Astrocyte (in vitro differentiated cells and primary cell): ENCODE results near the gene SCRN2. TPM values are rescaled to one million over a fixed set of nuclear protein-coding genes. Genes with fewer than 3 reads are reported as not detected.

ENCODE experiments used
- DNase-seq: peaks from one replicate; pipeline ENCODE4 v3.0.0-alpha.2; 2010; ENCODE audit warnings: low read depth
- FAIRE-seq: peaks from 2 replicates; lab custom pipeline; 2011; peaks lifted over from hg19 to GRCh38; lab: Jason Lieb, UNC
- H2AFZ ChIP-seq: 2 replicates; pipeline ENCODE4 v1.6.0; 2012; ENCODE audit warnings: low read depth, low read length, inconsistent platforms
- H3K27ac ChIP-seq: 2 replicates; pipeline ENCODE4 v1.5.1; 2011; ENCODE audit warnings: low read depth, low read length, inconsistent platforms
- H3K27me3 ChIP-seq: 2 replicates; pipeline ENCODE4 v1.6.0; 2011; ENCODE audit warnings: low read length, inconsistent platforms; ENCODE audit not compliant: insufficient read depth
- H3K36me3 ChIP-seq: 2 replicates; pipeline ENCODE4 v1.5.1; 2011; ENCODE audit warnings: low read length, inconsistent platforms; ENCODE audit not compliant: insufficient read depth
- H3K4me1 ChIP-seq: 2 replicates; pipeline ENCODE4 v1.5.1; 2011; ENCODE audit warnings: low read length, inconsistent platforms; ENCODE audit not compliant: insufficient read depth
- H3K4me2 ChIP-seq: 2 replicates; pipeline ENCODE4 v1.6.0; 2012; ENCODE audit warnings: low read length, inconsistent platforms
- H3K4me3 ChIP-seq: 2 replicates; pipeline ENCODE4 v1.5.1; 2011; ENCODE audit warnings: low read depth, mild to moderate bottlenecking, low read length, inconsistent platforms; ENCODE audit not compliant: insufficient read depth
- H3K79me2 ChIP-seq: 2 replicates; pipeline ENCODE4 v1.6.0; 2012; ENCODE audit warnings: mild to moderate bottlenecking, low read length, inconsistent platforms; ENCODE audit not compliant: insufficient read depth
- H3K9ac ChIP-seq: 2 replicates; pipeline ENCODE4 v1.6.0; 2012; ENCODE audit warnings: mild to moderate bottlenecking, low read length, inconsistent platforms
- H3K9me3 ChIP-seq: 2 replicates; pipeline ENCODE4 v1.5.1; 2012; ENCODE audit warnings: low read depth, mild to moderate bottlenecking, low read length, inconsistent platforms; ENCODE audit not compliant: insufficient read depth
- H4K20me1 ChIP-seq: 2 replicates; pipeline ENCODE4 v1.6.0; 2012; ENCODE audit warnings: low read length, inconsistent platforms; ENCODE audit not compliant: insufficient read depth
- H3K27ac Mint-ChIP-seq: one replicate; pipeline ENCODE4 v1.8.0; 2021; ENCODE audit warnings: mild to moderate bottlenecking, mixed read lengths; ENCODE audit not compliant: unreplicated experiment
- H3K27me3 Mint-ChIP-seq: one replicate; pipeline ENCODE4 v1.8.0; 2021; ENCODE audit warnings: low read depth, mixed read lengths; ENCODE audit not compliant: unreplicated experiment
- H3K36me3 Mint-ChIP-seq: one replicate; pipeline ENCODE4 v1.8.0; 2021; ENCODE audit warnings: low read depth, mixed read lengths; ENCODE audit not compliant: unreplicated experiment
- H3K4me1 Mint-ChIP-seq: one replicate; pipeline ENCODE4 v1.8.0; 2021; ENCODE audit warnings: low read depth, mixed read lengths; ENCODE audit not compliant: unreplicated experiment
- H3K4me3 Mint-ChIP-seq: one replicate; pipeline ENCODE4 v1.8.0; 2021; ENCODE audit warnings: mild to moderate bottlenecking, moderate library complexity, mixed read lengths; ENCODE audit not compliant: unreplicated experiment
- H3K9me3 Mint-ChIP-seq: one replicate; pipeline ENCODE4 v1.8.0; 2021; ENCODE audit warnings: mild to moderate bottlenecking, mixed read lengths; ENCODE audit not compliant: unreplicated experiment
- EZH2 ChIP-seq: IDR thresholded peaks from 2 replicates; pipeline ENCODE4 v1.6.1; 2012; ENCODE audit warnings: mild to moderate bottlenecking, low read length, inconsistent platforms; ENCODE audit not compliant: insufficient read depth
- total RNA-seq: library from RNA; stranded (reverse); gene quantifications from 2 replicates; pipeline ENCODE4 v1.2.1, GENCODE V29; 2021
- TF ChIP-seq, protein P1 (sequence below): IDR thresholded peaks from 2 replicates; pipeline ENCODE4 v1.5.1; 2011; ENCODE audit warnings: low read depth, mild to moderate bottlenecking, inconsistent platforms, low read length, moderate library complexity; ENCODE audit not compliant: insufficient read depth

The SCRN2 gene
- total RNA-seq, 1 donor from 2014 or later = 17.5 TPM

DNA sequence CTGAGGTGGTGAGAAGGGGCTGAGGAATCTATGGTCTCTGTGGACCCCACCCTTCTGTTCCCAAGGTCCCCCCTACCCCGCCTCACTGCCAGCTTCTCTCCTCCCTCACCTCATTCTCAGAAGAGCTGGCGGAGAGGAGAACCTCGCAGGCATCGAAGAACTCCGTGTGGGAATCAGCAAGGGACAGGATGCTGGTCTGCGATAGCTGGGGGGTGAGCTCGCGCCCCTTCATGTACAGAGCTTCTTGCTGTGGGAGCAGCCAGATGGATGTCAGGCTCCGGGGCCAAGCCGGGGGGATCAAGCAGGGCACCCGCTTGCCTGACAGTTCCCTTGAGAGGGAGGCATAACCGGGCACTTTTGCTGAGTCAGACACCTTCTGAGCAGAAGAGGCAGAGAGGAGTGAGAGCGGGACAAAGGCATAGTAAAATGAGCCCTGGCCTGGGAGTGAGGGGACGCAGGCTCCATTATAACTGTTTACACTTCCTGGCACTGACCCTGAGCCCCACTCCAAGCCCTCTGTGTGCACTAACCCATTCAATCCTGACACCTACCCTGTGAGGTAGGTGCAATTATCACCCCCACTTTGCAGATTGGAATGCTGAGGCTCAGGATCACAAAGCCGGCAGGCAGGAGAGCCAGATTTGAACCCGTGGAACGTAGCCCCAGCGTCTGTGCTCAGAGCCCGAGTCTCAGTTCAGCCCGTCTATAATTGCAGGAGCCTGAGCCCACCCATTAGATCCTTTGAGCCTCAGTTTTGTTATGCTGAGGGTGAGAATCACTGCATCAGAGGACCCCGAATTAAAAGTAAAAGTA is 25.8 kb downstream of the SCRN2 start:
- H3K4me3 Mint-ChIP-seq = no peak overlapping the region
- Histone ChIP-seq H4K20me1 (peaks cover 32% of the 10 kb centered on the region), H3K27ac (no peak overlapping the region), H3K27me3 (no peaks in the 10 kb centered on the region), H3K36me3 (peaks cover 8% of the 10 kb centered on the region), H2AFZ (no peak overlapping the region), H3K4me2 (no peak overlapping the region), H3K9me3 (no peaks in the 10 kb centered on the region), H3K79me2 (peaks cover under 1% of the 10 kb centered on the region), H3K9ac (no peak overlapping the region), H3K4me3 (no peak overlapping the region), H3K4me1 (peaks cover 6% of the 10 kb centered on the region)
- TF ChIP-seq, protein P1, sequence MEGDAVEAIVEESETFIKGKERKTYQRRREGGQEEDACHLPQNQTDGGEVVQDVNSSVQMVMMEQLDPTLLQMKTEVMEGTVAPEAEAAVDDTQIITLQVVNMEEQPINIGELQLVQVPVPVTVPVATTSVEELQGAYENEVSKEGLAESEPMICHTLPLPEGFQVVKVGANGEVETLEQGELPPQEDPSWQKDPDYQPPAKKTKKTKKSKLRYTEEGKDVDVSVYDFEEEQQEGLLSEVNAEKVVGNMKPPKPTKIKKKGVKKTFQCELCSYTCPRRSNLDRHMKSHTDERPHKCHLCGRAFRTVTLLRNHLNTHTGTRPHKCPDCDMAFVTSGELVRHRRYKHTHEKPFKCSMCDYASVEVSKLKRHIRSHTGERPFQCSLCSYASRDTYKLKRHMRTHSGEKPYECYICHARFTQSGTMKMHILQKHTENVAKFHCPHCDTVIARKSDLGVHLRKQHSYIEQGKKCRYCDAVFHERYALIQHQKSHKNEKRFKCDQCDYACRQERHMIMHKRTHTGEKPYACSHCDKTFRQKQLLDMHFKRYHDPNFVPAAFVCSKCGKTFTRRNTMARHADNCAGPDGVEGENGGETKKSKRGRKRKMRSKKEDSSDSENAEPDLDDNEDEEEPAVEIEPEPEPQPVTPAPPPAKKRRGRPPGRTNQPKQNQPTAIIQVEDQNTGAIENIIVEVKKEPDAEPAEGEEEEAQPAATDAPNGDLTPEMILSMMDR = no peak
- TF ChIP-seq EZH2 = no peak
- H3K27me3 Mint-ChIP-seq = no peaks in the 10 kb centered on the region
- H3K36me3 Mint-ChIP-seq = peaks cover 26% of the 10 kb centered on the region
- FAIRE-seq (no peak), DNase-seq (no peak)
- H3K27ac Mint-ChIP-seq = no peak overlapping the region
- H3K9me3 Mint-ChIP-seq = no peaks in the 10 kb centered on the region
- peaks cover 20% of the 10 kb centered on the region for H3K4me1 Mint-ChIP-seq

DNA sequence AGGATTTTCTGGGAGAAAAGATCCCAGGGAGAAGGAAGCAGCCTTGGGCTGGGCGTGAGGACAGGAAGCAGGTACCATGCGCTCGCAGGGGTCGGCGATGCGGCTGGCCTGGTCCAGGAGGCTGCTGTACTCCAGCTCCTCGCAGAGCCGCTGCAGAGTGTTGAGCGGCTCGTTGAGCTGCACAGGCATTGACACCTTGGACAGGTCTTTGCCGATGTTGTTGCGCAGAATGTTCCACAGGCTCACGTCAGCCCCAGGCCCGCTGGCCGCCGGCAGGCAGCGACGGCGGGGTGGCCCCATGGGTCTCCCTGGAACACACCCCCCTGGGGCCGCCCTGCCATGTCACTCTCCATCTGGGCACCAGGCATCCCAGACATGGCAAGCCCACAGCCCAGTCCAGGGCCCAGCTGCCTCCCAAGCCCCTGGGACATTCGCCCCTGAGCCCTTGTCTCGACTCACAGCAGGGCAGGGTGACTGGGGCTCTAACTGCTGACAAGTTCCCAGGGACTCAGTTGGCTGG is 27.5 kb downstream of the SCRN2 start:
- no peaks in the 10 kb centered on the region for H3K27me3 Mint-ChIP-seq
- no peak overlapping the region for H3K9ac ChIP-seq
- no peak overlapping the region for H3K4me3 ChIP-seq
- H3K4me1 ChIP-seq = peaks cover 12% of the 10 kb centered on the region
- H3K4me2 ChIP-seq = no peak overlapping the region
- peaks cover 29% of the 10 kb centered on the region for H3K4me1 Mint-ChIP-seq
- H3K36me3 ChIP-seq = peaks cover 6% of the 10 kb centered on the region
- H3K27ac Mint-ChIP-seq = no peak overlapping the region
- FAIRE-seq = no peak
- no peak overlapping the region for H2AFZ ChIP-seq
- peaks cover 42% of the 10 kb centered on the region for H4K20me1 ChIP-seq
- no peaks in the 10 kb centered on the region for H3K27me3 ChIP-seq
- DNase-seq = no peak
- H3K9me3 ChIP-seq = no peaks in the 10 kb centered on the region
- no peaks in the 10 kb centered on the region for H3K79me2 ChIP-seq
- H3K36me3 Mint-ChIP-seq = peaks cover 23% of the 10 kb centered on the region
- H3K4me3 Mint-ChIP-seq = no peak overlapping the region
- no peak overlapping the region for H3K27ac ChIP-seq
- TF ChIP-seq EZH2 = no peak
- TF ChIP-seq, protein P1 = no peak
- no peaks in the 10 kb centered on the region for H3K9me3 Mint-ChIP-seq

GRCh38 chr17:47813077-47813476 is 28.0 kb downstream of the SCRN2 start:
- no peak overlapping the region for H3K27ac Mint-ChIP-seq
- peaks cover 26% of the 10 kb centered on the region for H3K36me3 Mint-ChIP-seq
- no peak overlapping the region for H3K4me2 ChIP-seq
- H3K36me3 ChIP-seq = peaks cover 5% of the 10 kb centered on the region
- H3K9me3 Mint-ChIP-seq = no peaks in the 10 kb centered on the region
- no peaks in the 10 kb centered on the region for H3K79me2 ChIP-seq
- TF ChIP-seq, protein P1 = no peak
- TF ChIP-seq EZH2 = no peak
- H3K27me3 Mint-ChIP-seq = no peaks in the 10 kb centered on the region
- H3K27me3 ChIP-seq = no peaks in the 10 kb centered on the region
- peaks cover 12% of the 10 kb centered on the region for H3K4me1 ChIP-seq
- FAIRE-seq (no peak), DNase-seq (no peak)
- no peak overlapping the region for H3K4me3 Mint-ChIP-seq
- H3K4me1 Mint-ChIP-seq = peaks cover 29% of the 10 kb centered on the region
- H3K9ac ChIP-seq = no peak overlapping the region
- peaks cover 47% of the 10 kb centered on the region for H4K20me1 ChIP-seq
- no peak overlapping the region for H2AFZ ChIP-seq
- no peak overlapping the region for H3K27ac ChIP-seq
- no peak overlapping the region for H3K4me3 ChIP-seq
- no peaks in the 10 kb centered on the region for H3K9me3 ChIP-seq
